ENCODE data around the gene ADGRL2. TPM values are rescaled to one million over a fixed set of nuclear protein-coding genes. Genes with fewer than 3 reads are reported as not detected.

The ADGRL2 gene
- total and polyA plus RNA-seq, 2 of the 4 experiments (the other 2 are of a cell fraction) = 17.0 to 42.7 TPM

DNA sequence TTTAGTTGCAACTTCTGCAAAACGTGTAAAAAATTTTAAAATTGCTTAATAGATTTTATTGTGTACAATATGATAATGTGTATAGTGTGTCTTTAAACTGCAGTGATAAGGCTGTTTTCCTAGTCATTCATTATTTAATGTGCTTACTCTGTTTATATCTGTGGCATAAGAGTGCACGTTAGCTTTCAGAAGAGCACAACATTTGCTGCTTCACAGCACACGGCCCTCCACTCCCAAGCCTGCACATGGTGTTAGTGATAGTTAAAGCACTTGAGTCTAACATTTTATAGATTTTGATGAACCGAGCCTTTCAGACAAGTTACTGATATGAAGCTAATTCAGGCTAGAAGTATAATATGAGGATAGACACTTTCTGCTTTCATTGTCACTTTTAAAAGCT lies 120.6 kb downstream of the ADGRL2 start:
- H3K27ac ChIP-seq (ENCODE audit: insufficient read depth, low read length) = no peak overlapping the region
- ATAC-seq (ENCODE audit: low read depth) = no peak; the same call in 1 of the 2 replicates

More for the DNA sequence above, 120.6 kb downstream of the ADGRL2 start:
- H3K4ac ChIP-seq (ENCODE audit: low read depth, low read length) = no peak overlapping the region
- H3K4me3 ChIP-seq (ENCODE audit: insufficient read depth, low read depth, low read length) = no peak overlapping the region
- WGBS, 2 experiments (ENCODE audit: extremely low coverage in 2 of 2, insufficient read length in 1 of 2) = no CpG with 5 or more reads among the region's 4 CpGs
- H4K91ac ChIP-seq (ENCODE audit: insufficient read depth, low read depth, low read length) = no peak overlapping the region
- no peak overlapping the region for H3K23ac ChIP-seq (ENCODE audit: low read depth, low read length)
- no peak overlapping the region for H4K8ac ChIP-seq (ENCODE audit: low read depth in 2 of 2, low read length in 2 of 2)
- H4K20me1 ChIP-seq (ENCODE audit: insufficient read depth, low read length) = no peaks in the 10 kb centered on the region
- H3K14ac ChIP-seq (replicated peaks; ENCODE audit: low read depth, low read length) = no peak overlapping the region
- no peak overlapping the region for H3K9ac ChIP-seq (ENCODE audit: low read depth, low read length)
- intact Hi-C loops (cut with micrococcal nuclease) = no loop called here
- no TSS peak for BruUV-seq (replicated peaks)
- POLR2A ChIA-PET (ENCODE audit: unreplicated experiment) = no interaction called here
- no peak overlapping the region for H2BK120ac ChIP-seq (ENCODE audit: low read depth, low read length)
- CTCF ChIA-PET = no interaction called here
- dilution Hi-C loops (cut with HindIII; ENCODE audit: low sequenced_read_pairs, unreplicated experiment) = no loop called here
- H3K4me2 ChIP-seq (ENCODE audit: low read depth, low read length) = no peak overlapping the region
- no peak overlapping the region for H2AFZ ChIP-seq (replicated peaks; ENCODE audit: low read length, poor library complexity)
- no peaks in the 10 kb centered on the region for H3K9me3 ChIP-seq (ENCODE audit: control insufficient read depth, insufficient read depth, low read length)
- no peak overlapping the region for H3K56ac ChIP-seq (ENCODE audit: extremely low read depth, insufficient read depth, low read length)
- no peak overlapping the region for H2BK5ac ChIP-seq (ENCODE audit: low read depth, low read length, poor library complexity, severe bottlenecking)
- no peak overlapping the region for H2BK20ac ChIP-seq (ENCODE audit: low read depth, low read length)
- H3K9me1 ChIP-seq (ENCODE audit: insufficient read depth, low read length) = no peaks in the 10 kb centered on the region
- H2AK5ac ChIP-seq (ENCODE audit: low read depth, low read length) = no peak overlapping the region
- in situ Hi-C loops (cut with MboI; ENCODE audit: low sequenced_read_pairs) = no loop called here
- DNase-seq = no peak
- H3K79me1 ChIP-seq (ENCODE audit: low read depth in 1 of 2, low read length in 2 of 2) = no peaks in the 10 kb centered on the region
- H2BK15ac ChIP-seq (ENCODE audit: low read depth, low read length) = no peak overlapping the region
- H2AK9ac ChIP-seq (replicated peaks; ENCODE audit: low read depth, low read length, poor library complexity) = no peak overlapping the region
- no peaks in the 10 kb centered on the region for H3K36me3 ChIP-seq (ENCODE audit: control insufficient read depth, insufficient read depth, low read length)
- no peaks in the 10 kb centered on the region for H3K27me3 ChIP-seq (ENCODE audit: control insufficient read depth, insufficient read depth, low read length)
- H3K4me1 ChIP-seq (ENCODE audit: control insufficient read depth, insufficient read depth, low read length) = no peaks in the 10 kb centered on the region; the same call in 1 of the 2 replicates
- no peak overlapping the region for H3K18ac ChIP-seq (ENCODE audit: low read depth, low read length)
- TF ChIP-seq RCOR1 (IDR thresholded peaks at IDR 0.05; ENCODE audit: insufficient replicate concordance, low read length) = no peak
- no peak for TF ChIP-seq NFE2L2 (IDR thresholded peaks at IDR 0.05; ENCODE audit: low read depth, low read length)
- no peak for TF ChIP-seq POLR2A (IDR thresholded peaks at IDR 0.05; ENCODE audit: low read depth, low read length)
- TF ChIP-seq FOS (IDR thresholded peaks at IDR 0.05; ENCODE audit: low read depth, low read length) = no peak
- TF ChIP-seq, protein P1, sequence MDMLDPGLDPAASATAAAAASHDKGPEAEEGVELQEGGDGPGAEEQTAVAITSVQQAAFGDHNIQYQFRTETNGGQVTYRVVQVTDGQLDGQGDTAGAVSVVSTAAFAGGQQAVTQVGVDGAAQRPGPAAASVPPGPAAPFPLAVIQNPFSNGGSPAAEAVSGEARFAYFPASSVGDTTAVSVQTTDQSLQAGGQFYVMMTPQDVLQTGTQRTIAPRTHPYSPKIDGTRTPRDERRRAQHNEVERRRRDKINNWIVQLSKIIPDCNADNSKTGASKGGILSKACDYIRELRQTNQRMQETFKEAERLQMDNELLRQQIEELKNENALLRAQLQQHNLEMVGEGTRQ (IDR thresholded peaks at IDR 0.05; ENCODE audit: low read depth, low read length) = no peak
- TF ChIP-seq RFX5 (IDR thresholded peaks at IDR 0.05; ENCODE audit: low read depth, low read length) = no peak
- no peak for TF ChIP-seq MAZ (IDR thresholded peaks at IDR 0.05; ENCODE audit: borderline replicate concordance, low read depth, low read length)
- TF ChIP-seq BHLHE40 (IDR thresholded peaks at IDR 0.05; ENCODE audit: low read depth, low read length) = no peak
- no peak for TF ChIP-seq SMC3 (IDR thresholded peaks at IDR 0.05; ENCODE audit: low read depth, low read length)
- no peak for TF ChIP-seq CHD1 (IDR thresholded peaks at IDR 0.05; ENCODE audit: low read depth, low read length)
- TF ChIP-seq MXI1 (IDR thresholded peaks at IDR 0.05; ENCODE audit: borderline replicate concordance, low read depth, low read length) = no peak
- TF ChIP-seq, protein P2, sequence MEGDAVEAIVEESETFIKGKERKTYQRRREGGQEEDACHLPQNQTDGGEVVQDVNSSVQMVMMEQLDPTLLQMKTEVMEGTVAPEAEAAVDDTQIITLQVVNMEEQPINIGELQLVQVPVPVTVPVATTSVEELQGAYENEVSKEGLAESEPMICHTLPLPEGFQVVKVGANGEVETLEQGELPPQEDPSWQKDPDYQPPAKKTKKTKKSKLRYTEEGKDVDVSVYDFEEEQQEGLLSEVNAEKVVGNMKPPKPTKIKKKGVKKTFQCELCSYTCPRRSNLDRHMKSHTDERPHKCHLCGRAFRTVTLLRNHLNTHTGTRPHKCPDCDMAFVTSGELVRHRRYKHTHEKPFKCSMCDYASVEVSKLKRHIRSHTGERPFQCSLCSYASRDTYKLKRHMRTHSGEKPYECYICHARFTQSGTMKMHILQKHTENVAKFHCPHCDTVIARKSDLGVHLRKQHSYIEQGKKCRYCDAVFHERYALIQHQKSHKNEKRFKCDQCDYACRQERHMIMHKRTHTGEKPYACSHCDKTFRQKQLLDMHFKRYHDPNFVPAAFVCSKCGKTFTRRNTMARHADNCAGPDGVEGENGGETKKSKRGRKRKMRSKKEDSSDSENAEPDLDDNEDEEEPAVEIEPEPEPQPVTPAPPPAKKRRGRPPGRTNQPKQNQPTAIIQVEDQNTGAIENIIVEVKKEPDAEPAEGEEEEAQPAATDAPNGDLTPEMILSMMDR (conservative IDR thresholded peaks at IDR 0.05; ENCODE audit: low read depth, low read length) = no peak
- TF ChIP-seq, protein P3, sequence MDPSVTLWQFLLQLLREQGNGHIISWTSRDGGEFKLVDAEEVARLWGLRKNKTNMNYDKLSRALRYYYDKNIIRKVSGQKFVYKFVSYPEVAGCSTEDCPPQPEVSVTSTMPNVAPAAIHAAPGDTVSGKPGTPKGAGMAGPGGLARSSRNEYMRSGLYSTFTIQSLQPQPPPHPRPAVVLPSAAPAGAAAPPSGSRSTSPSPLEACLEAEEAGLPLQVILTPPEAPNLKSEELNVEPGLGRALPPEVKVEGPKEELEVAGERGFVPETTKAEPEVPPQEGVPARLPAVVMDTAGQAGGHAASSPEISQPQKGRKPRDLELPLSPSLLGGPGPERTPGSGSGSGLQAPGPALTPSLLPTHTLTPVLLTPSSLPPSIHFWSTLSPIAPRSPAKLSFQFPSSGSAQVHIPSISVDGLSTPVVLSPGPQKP (IDR thresholded peaks at IDR 0.05; ENCODE audit: borderline replicate concordance, low read depth, low read length) = no peak
- no peak for TF ChIP-seq MAFK (IDR thresholded peaks at IDR 0.05; ENCODE audit: low read depth, low read length)
- TF ChIP-seq CEBPB (IDR thresholded peaks at IDR 0.05; ENCODE audit: low read depth, low read length) = no peak
- no peak overlapping the region for H4K5ac ChIP-seq (ENCODE audit: low read depth, low read length)

Measured in IMR-90 (cell line).